RPMI8226 (cell line): ENCODE data around the gene IFT43.
"Not testable (repeated sequence)": the region's sequence is repeated elsewhere in the genome, so short reads cannot be mapped to it uniquely, and the experiment has no call there.

Experiments
- DNase-seq: peaks from one replicate; pipeline ENCODE4 v3.0.0-alpha.2; 2015

The IFT43 gene

GRCh38 chr14:75981426-75982265 is 3.9 kb upstream of the IFT43 start, which contains the start of gene TGFB3:
Gene TGFB3, minus strand, starts transcription at chr14:75981995. Its CDS starts 1,102 bp downstream, at chr14:75980893.
- peak; percentile 44 for DNase-seq

- DNase-seq, result peak; percentile 83
Measured at GRCh38 chr14:75982266-75983018, 3.1 kb upstream of the IFT43 start.

- DNase-seq, result no peak
Measured at GRCh38 chr14:75983019-75983358, 2.6 kb upstream of the IFT43 start.

- DNase-seq, result no peak
Measured at GRCh38 chr14:75984674-75985073, 889 bp upstream of the IFT43 start.

GRCh38 chr14:75986439-75986765 is 839 bp downstream of the IFT43 start:
- no peak for DNase-seq

- DNase-seq, result no peak
Measured at GRCh38 chr14:75987201-75987970, 1.8 kb downstream of the IFT43 start.

- no peak for DNase-seq
Measured at GRCh38 chr14:75989134-75989533, 3.6 kb downstream of the IFT43 start.

GRCh38 chr14:75990297-75990696 is 4.7 kb downstream of the IFT43 start:
- DNase-seq, result no peak

GRCh38 chr14:75991753-75992152 is 6.2 kb downstream of the IFT43 start:
- no peak for DNase-seq

GRCh38 chr14:75993567-75994041 is 8.0 kb downstream of the IFT43 start:
- no peak for DNase-seq

GRCh38 chr14:75995372-75996041 is 9.9 kb downstream of the IFT43 start:
- DNase-seq, result no peak

GRCh38 chr14:75996488-75996887 is 10.9 kb downstream of the IFT43 start:
- DNase-seq, result no peak

GRCh38 chr14:75999511-76000190 is 14.1 kb downstream of the IFT43 start:
- DNase-seq, result no peak

GRCh38 chr14:76002383-76002782 is 16.8 kb downstream of the IFT43 start:
- no peak for DNase-seq

- no peak for DNase-seq
Measured at GRCh38 chr14:76006253-76006652, 20.7 kb downstream of the IFT43 start.

GRCh38 chr14:76007379-76007778 is 21.8 kb downstream of the IFT43 start:
- no peak for DNase-seq

- no peak for DNase-seq
Measured at GRCh38 chr14:76007852-76008251, 22.3 kb downstream of the IFT43 start.

- DNase-seq, result not testable (repeated sequence)
Measured at GRCh38 chr14:76009627-76010026, 24.1 kb downstream of the IFT43 start.

- DNase-seq, result no peak
Measured at GRCh38 chr14:76011930-76012329, 26.4 kb downstream of the IFT43 start.

- no peak for DNase-seq
Measured at GRCh38 chr14:76012354-76012753, 26.8 kb downstream of the IFT43 start.

GRCh38 chr14:76015191-76015590 is 29.6 kb downstream of the IFT43 start:
- DNase-seq, result no peak

GRCh38 chr14:76015668-76016067 is 30.1 kb downstream of the IFT43 start:
- DNase-seq, result no peak
